HEK293 (cell line): ENCODE results near the gene CHD2.

Experiments used
- CTCF ChIA-PET: fragments of 350-600 bp; formaldehyde crosslinking; extraction: SDS; loops from one replicate; lab custom pipeline; 2021; ENCODE audit warnings: antibody characterized with exemption; lab: Yijun Ruan, JAX
- POLR2A ChIA-PET: fragments of 300-600 bp; formaldehyde crosslinking; extraction: SDS; loops from one replicate; lab custom pipeline; 2020; ENCODE audit warnings: antibody characterized with exemption, inconsistent platforms; lab: Yijun Ruan, JAX
- H3K27ac ChIP-seq: fragments of 200-500 bp; sonication (Bioruptor generic); 2 replicates; pipeline ENCODE4 v1.5.1; 2014; ENCODE audit warnings: low read depth, low read length, control low read depth, inconsistent platforms; ENCODE audit errors: extremely low read depth
- H3K36me3 ChIP-seq, 2 experiments: fragments of 200-500 bp in 1 of 2; sonication (Bioruptor generic) in 1 of 2; 1 replicate in 1 of 2; 2 replicates in 1 of 2; pipeline ENCODE4 v1.5.1; 2014 to 2017; ENCODE audit warnings: inconsistent platforms in 2 of 2, low read length in 2 of 2; ENCODE audit not compliant: control insufficient read depth in 2 of 2, insufficient read depth in 1 of 2
- H3K4me1 ChIP-seq: fragments of 200-500 bp; sonication (Bioruptor generic); 2 replicates; pipeline ENCODE4 v1.5.1; 2014; ENCODE audit warnings: mild to moderate bottlenecking, low read length, inconsistent platforms; ENCODE audit not compliant: control insufficient read depth, insufficient read depth
- H3K4me3 ChIP-seq: 2 replicates; pipeline ENCODE4 v1.5.1; 2011; ENCODE audit warnings: low read depth, mild to moderate bottlenecking, control low read depth, low read length, moderate library complexity
- H3K9me3 ChIP-seq: fragments of 200-500 bp; sonication (Bioruptor generic); 2 replicates; pipeline ENCODE4 v1.5.1; 2014; ENCODE audit warnings: low read depth, low read length, inconsistent platforms; ENCODE audit not compliant: control insufficient read depth, insufficient read depth
- MEIS1 ChIP-seq: sonication (generic); formaldehyde crosslinking; IDR thresholded peaks from 2 replicates; pipeline ENCODE4 v1.8.1; 2022; ENCODE audit warnings: missing genetic modification reagents, mild to moderate bottlenecking, borderline replicate concordance
- SETDB1 ChIP-seq: IDR thresholded peaks from one replicate; pipeline ENCODE4 v1.6.1; 2017; ENCODE audit warnings: mild to moderate bottlenecking, low read length, moderate library complexity, mixed read lengths; ENCODE audit not compliant: insufficient read length
- TRIM28 ChIP-seq: IDR thresholded peaks from 2 replicates; pipeline ENCODE4 v1.6.1; 2011; ENCODE audit warnings: low read length, control low read depth, borderline replicate concordance
- ZBTB7A ChIP-seq: fragments of 450-650 bp; formaldehyde crosslinking; IDR thresholded peaks from 2 replicates; pipeline ENCODE4 v1.5.1; 2016; ENCODE audit warnings: low read depth, missing biosample characterization, missing genetic modification characterization
- ZEB2 ChIP-seq: fragments of 450-650 bp; formaldehyde crosslinking; IDR thresholded peaks from 2 replicates; pipeline ENCODE4 v1.5.1; 2016; ENCODE audit warnings: missing biosample characterization, missing genetic modification characterization
- ZNF221 ChIP-seq: fragments of 450-650 bp; formaldehyde crosslinking; IDR thresholded peaks from 2 replicates; pipeline ENCODE4 v1.5.1; 2017; ENCODE audit warnings: missing biosample characterization, missing genetic modification characterization, borderline replicate concordance
- ZNF366 ChIP-seq: fragments of 450-650 bp; formaldehyde crosslinking; conservative IDR thresholded peaks from 2 replicates; pipeline ENCODE4 v1.5.1; 2016; ENCODE audit warnings: missing biosample characterization, missing genetic modification characterization
- ZNF426 ChIP-seq: fragments of 450-650 bp; formaldehyde crosslinking; IDR thresholded peaks from 2 replicates; pipeline ENCODE4 v1.5.1; 2017; ENCODE audit warnings: missing biosample characterization, missing genetic modification characterization, mild to moderate bottlenecking, inconsistent platforms, moderate library complexity
- ZNF433 ChIP-seq: fragments of 450-650 bp; formaldehyde crosslinking; IDR thresholded peaks from 2 replicates; pipeline ENCODE4 v1.5.1; 2016; ENCODE audit warnings: missing biosample characterization, missing genetic modification characterization, low read depth
- ZNF548 ChIP-seq: fragments of 450-650 bp; formaldehyde crosslinking; IDR thresholded peaks from 2 replicates; pipeline ENCODE4 v1.5.1; 2016; ENCODE audit warnings: missing biosample characterization, missing genetic modification characterization
- ZNF561 ChIP-seq: fragments of 450-650 bp; IDR thresholded peaks from 2 replicates; pipeline ENCODE4 v1.5.1; 2018; ENCODE audit warnings: missing biosample characterization, missing genetic modification characterization, borderline replicate concordance
- ZNF623 ChIP-seq: fragments of 450-650 bp; formaldehyde crosslinking; IDR thresholded peaks from 2 replicates; pipeline ENCODE4 v1.5.1; 2016; ENCODE audit warnings: missing biosample characterization, missing genetic modification characterization
- ZXDB ChIP-seq: fragments of 450-650 bp; formaldehyde crosslinking; IDR thresholded peaks from 2 replicates; pipeline ENCODE4 v1.5.1; 2016; ENCODE audit warnings: missing biosample characterization, missing genetic modification characterization
- TF ChIP-seq, protein P1 (sequence below): fragments of 450-650 bp; formaldehyde crosslinking; IDR thresholded peaks from 2 replicates; pipeline ENCODE4 v1.5.1; 2016; ENCODE audit warnings: missing biosample characterization, missing genetic modification characterization
- TF ChIP-seq, protein P2 (sequence below): fragments of 450-650 bp; formaldehyde crosslinking; IDR thresholded peaks from 2 replicates; pipeline ENCODE4 v1.5.1; 2016; ENCODE audit warnings: missing biosample characterization, missing genetic modification characterization, low read depth

CHD2 gene

DNA sequence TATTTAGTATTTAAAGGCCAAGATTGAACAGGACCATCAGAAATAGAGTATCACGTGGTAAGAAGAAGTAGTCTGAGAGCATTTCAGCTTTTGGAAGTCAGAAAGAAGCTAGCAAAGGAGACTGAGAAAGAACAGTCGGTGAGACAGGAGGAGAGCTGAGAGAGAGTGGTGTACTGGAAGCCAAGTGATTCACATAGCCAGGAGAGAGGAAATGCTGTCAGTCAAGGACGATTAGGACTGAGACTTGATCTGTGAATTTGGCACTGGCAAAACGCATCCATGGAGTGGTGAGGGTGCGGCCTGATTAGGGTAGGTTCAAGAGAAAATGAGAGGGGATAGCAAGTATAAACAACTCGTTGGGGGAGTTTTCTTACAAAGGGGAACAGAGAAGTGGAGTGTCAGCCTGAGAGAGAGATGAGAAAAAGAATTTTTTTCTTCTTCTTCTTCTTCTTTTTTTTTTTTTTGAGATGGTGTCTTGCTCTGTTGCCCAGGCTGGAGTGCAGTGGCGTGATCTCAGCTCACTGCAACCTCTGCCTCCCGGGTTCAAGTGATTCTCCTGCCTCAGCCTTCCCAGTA is 44.9 kb downstream of the CHD2 start:
- no peaks in the 10 kb centered on the region for H3K9me3 ChIP-seq
- TF ChIP-seq ZEB2 (tag by site-specific recombination) (no peak), ZNF433 (tag by site-specific recombination) (no peak)
- TF ChIP-seq, all 188 proteins: peak for 0
- CTCF ChIA-PET, result interaction anchor here (0.6 to 5.3 kb wide), 2 partner anchors 10 to 20 kb away, joined by 4 to 33 read pairs; no protein-coding TSS in a partner anchor
- Histone ChIP-seq H3K27ac (no peak overlapping the region), H3K4me1 (no peaks in the 10 kb centered on the region), H3K4me3 (no peak overlapping the region), H3K36me3 (peaks cover 84 to 96% of the 10 kb centered on the region in 2 experiments)
- POLR2A ChIA-PET, result no interaction called here

DNA sequence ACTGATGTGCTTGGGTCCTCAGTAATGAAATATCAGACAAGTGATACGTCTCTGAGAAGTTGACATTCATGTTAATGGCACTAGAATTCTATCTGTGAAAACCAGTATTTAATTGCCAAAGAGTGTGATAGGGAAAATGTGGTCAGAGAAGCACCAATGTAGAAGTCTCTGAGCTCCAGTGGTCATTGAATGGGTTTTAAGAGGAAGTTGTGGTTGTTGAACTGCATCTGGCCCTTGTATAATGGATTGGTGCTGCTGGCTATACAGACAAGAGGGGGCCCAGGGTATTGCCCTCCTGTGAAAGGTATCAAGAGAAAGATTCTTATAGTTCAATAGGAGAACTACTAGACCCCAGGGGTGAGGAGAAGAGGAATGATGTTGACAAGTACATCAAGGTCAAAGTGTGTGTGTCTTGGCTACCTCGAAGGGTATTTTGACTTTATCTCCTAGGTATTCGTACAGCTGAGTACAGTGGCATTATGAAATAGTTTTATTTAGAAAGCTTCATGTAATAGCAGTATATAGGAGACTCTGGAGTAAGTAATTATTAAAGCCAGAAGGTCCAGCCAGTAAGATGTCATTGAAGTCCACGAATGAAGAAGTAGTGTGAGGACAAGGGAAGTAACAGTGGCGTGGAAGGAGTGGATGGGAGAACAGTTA is 47.1 kb downstream of the CHD2 start:
- ChIA-PET POLR2A (no interaction called here), CTCF (no interaction called here)
- Histone ChIP-seq H3K4me3 (no peak overlapping the region), H3K36me3 (peaks cover 77 to 99% of the 10 kb centered on the region in 2 experiments), H3K9me3 (no peaks in the 10 kb centered on the region), H3K4me1 (no peaks in the 10 kb centered on the region), H3K27ac (no peak overlapping the region)
- TF ChIP-seq, protein P1, sequence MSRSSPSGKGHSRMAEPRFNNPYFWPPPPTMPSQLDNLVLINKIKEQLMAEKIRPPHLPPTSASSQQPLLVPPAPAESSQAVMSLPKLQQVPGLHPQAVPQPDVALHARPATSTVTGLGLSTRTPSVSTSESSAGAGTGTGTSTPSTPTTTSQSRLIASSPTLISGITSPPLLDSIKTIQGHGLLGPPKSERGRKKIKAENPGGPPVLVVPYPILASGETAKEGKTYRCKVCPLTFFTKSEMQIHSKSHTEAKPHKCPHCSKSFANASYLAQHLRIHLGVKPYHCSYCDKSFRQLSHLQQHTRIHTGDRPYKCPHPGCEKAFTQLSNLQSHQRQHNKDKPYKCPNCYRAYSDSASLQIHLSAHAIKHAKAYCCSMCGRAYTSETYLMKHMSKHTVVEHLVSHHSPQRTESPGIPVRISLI, result no peak
- TF ChIP-seq ZBTB7A (no peak), MEIS1 (CRISPR knock-in tag) (no peak), ZXDB (tag by site-specific recombination) (no peak)
- TF ChIP-seq, protein P2, sequence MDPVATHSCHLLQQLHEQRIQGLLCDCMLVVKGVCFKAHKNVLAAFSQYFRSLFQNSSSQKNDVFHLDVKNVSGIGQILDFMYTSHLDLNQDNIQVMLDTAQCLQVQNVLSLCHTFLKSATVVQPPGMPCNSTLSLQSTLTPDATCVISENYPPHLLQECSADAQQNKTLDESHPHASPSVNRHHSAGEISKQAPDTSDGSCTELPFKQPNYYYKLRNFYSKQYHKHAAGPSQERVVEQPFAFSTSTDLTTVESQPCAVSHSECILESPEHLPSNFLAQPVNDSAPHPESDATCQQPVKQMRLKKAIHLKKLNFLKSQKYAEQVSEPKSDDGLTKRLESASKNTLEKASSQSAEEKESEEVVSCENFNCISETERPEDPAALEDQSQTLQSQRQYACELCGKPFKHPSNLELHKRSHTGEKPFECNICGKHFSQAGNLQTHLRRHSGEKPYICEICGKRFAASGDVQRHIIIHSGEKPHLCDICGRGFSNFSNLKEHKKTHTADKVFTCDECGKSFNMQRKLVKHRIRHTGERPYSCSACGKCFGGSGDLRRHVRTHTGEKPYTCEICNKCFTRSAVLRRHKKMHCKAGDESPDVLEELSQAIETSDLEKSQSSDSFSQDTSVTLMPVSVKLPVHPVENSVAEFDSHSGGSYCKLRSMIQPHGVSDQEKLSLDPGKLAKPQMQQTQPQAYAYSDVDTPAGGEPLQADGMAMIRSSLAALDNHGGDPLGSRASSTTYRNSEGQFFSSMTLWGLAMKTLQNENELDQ (tag by site-specific recombination), result no peak

DNA sequence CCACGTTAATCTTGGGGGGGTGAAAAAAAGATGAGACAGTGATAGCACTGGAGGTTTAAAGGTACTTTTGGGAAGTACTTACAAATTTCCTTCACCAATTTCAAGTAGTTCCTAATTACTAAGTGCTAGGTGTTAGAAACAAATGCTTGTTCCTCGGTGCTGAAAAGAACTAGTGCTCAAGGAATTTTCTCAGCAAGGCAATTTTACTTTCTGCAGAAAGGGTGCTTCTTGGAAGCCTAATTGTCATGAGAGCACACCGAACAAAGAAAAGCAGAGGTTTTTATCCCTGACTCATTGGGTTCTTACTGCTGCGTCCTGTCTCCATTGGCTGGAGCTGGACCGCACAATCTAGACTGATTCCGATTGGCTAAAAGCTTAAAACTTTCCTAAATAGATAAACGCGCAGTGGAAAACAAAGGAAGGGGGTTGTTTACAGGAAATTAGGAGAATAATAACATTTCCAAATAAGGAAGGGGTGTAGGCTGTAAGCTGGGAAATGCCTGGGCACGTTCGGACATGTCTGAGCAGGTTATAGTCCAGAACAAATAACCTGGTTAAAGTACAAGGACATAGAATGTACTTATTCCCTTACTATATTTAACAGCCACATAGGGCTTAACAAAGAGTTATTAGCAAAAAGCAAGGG is 49.6 kb downstream of the CHD2 start:
- no peaks in the 10 kb centered on the region for H3K9me3 ChIP-seq
- TF ChIP-seq ZNF561 (tag by site-specific recombination) (peak; percentile 98), SETDB1 (peak; percentile 100), ZNF548 (no peak), ZNF221 (no peak), ZNF426 (tag by site-specific recombination) (no peak), ZNF366 (no peak), TRIM28 (peak; percentile 98; the same call in 1 of the 2 replicates), ZNF623 (no peak)
- H3K4me1 ChIP-seq, result no peaks in the 10 kb centered on the region
- ChIA-PET CTCF (no interaction called here), POLR2A (no interaction called here)
- no peak overlapping the region for H3K27ac ChIP-seq
- peaks cover 73 to 97% of the 10 kb centered on the region in 2 experiments for H3K36me3 ChIP-seq
- H3K4me3 ChIP-seq, result no peak overlapping the region
